H1 (cell line): ENCODE results near the gene CENPO. TPM values are rescaled to one million over a fixed set of nuclear protein-coding genes. Genes with fewer than 3 reads are reported as not detected.

Experiments
- CTCF ChIA-PET: fragments of 300-600 bp; sonication (Branson Sonifier 250); formaldehyde crosslinking; loops from one replicate; lab custom pipeline; 2021; ENCODE audit not compliant: partially characterized antibody; lab: Charles Lee
- POLR2A ChIA-PET: fragments of 300-600 bp; sonication (Branson Sonifier 250); formaldehyde crosslinking; loops from one replicate; lab custom pipeline; 2021; ENCODE audit warnings: inconsistent platforms; ENCODE audit not compliant: partially characterized antibody; lab: Charles Lee
- DNase-seq, 2 experiments: peaks; one replicate each; pipeline versions ENCODE4 v3.0.0 to v3.0.0-alpha.2; 2010 to 2022; ENCODE audit warnings: low spot score in 2 of 2, low read depth in 1 of 2, mixed read lengths in 1 of 2
- FAIRE-seq: peaks from 2 replicates; lab custom pipeline; 2011; peaks lifted over from hg19 to GRCh38; lab: Jason Lieb, UNC
- H2AFZ ChIP-seq: 2 replicates; pipeline ENCODE4 v1.8.1; 2012; ENCODE audit warnings: low read length, inconsistent platforms
- H2AK5ac ChIP-seq: 2 replicates; pipeline ENCODE4 v1.6.1; 2013; ENCODE audit warnings: low read depth, low read length
- H2BK120ac ChIP-seq: replicated peaks from 2 replicates; pipeline ENCODE3; 2013; ENCODE audit warnings: low read depth, low read length, inconsistent platforms
- H2BK12ac ChIP-seq: 2 replicates; pipeline ENCODE4 v1.6.1; 2013; ENCODE audit warnings: low read depth, low read length
- H2BK15ac ChIP-seq: 2 replicates; pipeline ENCODE4 v1.6.1; 2013; ENCODE audit warnings: low read length
- H2BK20ac ChIP-seq: 2 replicates; pipeline ENCODE4 v1.6.1; 2013; ENCODE audit warnings: low read length
- H2BK5ac ChIP-seq: 2 replicates; pipeline ENCODE4 v1.6.1; 2013; ENCODE audit warnings: low read depth, low read length
- H3K14ac ChIP-seq: 2 replicates; pipeline ENCODE4 v1.6.1; 2013; ENCODE audit warnings: inconsistent platforms; ENCODE audit not compliant: insufficient read length
- H3K18ac ChIP-seq: 2 replicates; pipeline ENCODE4 v1.6.1; 2013; ENCODE audit warnings: low read length; ENCODE audit errors: extremely low read depth
- H3K23ac ChIP-seq: 2 replicates; pipeline ENCODE4 v1.6.1; 2013; ENCODE audit warnings: inconsistent platforms; ENCODE audit not compliant: insufficient read length
- H3K23me2 ChIP-seq: 2 replicates; pipeline ENCODE4 v1.6.1; 2013; ENCODE audit warnings: low read depth, low read length
- H3K27ac ChIP-seq: 2 replicates; pipeline ENCODE4 v1.6.1; 2011; ENCODE audit warnings: low read depth, low read length, inconsistent platforms
- H3K27me3 ChIP-seq, 4 experiments: replicated peaks in 1 of 4; 1 replicate in 1 of 4; 2 replicates in 3 of 4; pipeline versions ENCODE4 v1.6.1 to v1.8.1; 2011 to 2013; ENCODE audit warnings: low read length in 3 of 4, mild to moderate bottlenecking in 3 of 4, inconsistent platforms in 2 of 4, mixed read lengths in 2 of 4, moderate library complexity in 1 of 4; ENCODE audit not compliant: control insufficient read depth in 3 of 4, insufficient read depth in 3 of 4; ENCODE audit errors: extremely low read depth in 1 of 4
- H3K36me3 ChIP-seq, 4 experiments: 2 replicates each; pipeline versions ENCODE4 v1.6.1 to v1.8.1; 2011 to 2013; ENCODE audit warnings: mild to moderate bottlenecking in 4 of 4, low read length in 3 of 4, moderate library complexity in 2 of 4, control low read depth in 1 of 4, inconsistent platforms in 1 of 4; ENCODE audit not compliant: insufficient read depth in 4 of 4, control insufficient read depth in 2 of 4
- H3K4ac ChIP-seq: replicated peaks from 2 replicates; pipeline ENCODE3; 2013; ENCODE audit warnings: low read length, low read depth, mixed read lengths, inconsistent platforms; ENCODE audit not compliant: insufficient read length
- H3K4me1 ChIP-seq, 4 experiments: replicated peaks in 1 of 4; 1 replicate in 1 of 4; 2 replicates in 3 of 4; pipeline versions ENCODE4 v1.6.1 to v1.8.1; 2011 to 2013; ENCODE audit warnings: low read length in 3 of 4, inconsistent platforms in 2 of 4, mixed read lengths in 1 of 4; ENCODE audit not compliant: insufficient read depth in 4 of 4, control insufficient read depth in 3 of 4
- H3K4me2 ChIP-seq, 2 experiments: 2 replicates each; pipeline versions ENCODE4 v1.6.1 to v1.8.1; 2011 to 2013; ENCODE audit warnings: low read depth in 2 of 2, low read length in 2 of 2, control low read depth in 1 of 2, inconsistent platforms in 1 of 2, mild to moderate bottlenecking in 1 of 2; ENCODE audit not compliant: insufficient read depth in 1 of 2
- H3K4me3 ChIP-seq, 4 experiments: fragments of 200-600, 300-600 bp in 1 of 4; sonication (generic), shearing (Covaris generic), sonication (Bioruptor Twin) in 1 of 4; 2 replicates each; pipeline versions ENCODE4 v1.5.1 to v1.8.1; 2011 to 2016; ENCODE audit warnings: low read length in 4 of 4, low read depth in 3 of 4, control low read depth in 2 of 4, inconsistent platforms in 2 of 4, mild to moderate bottlenecking in 2 of 4, mixed read lengths in 1 of 4, moderate library complexity in 1 of 4; ENCODE audit not compliant: insufficient read depth in 2 of 4; ENCODE audit errors: extremely low read depth in 1 of 4
- H3K56ac ChIP-seq: replicated peaks from 2 replicates; pipeline ENCODE3; 2013; ENCODE audit warnings: low read depth, mild to moderate bottlenecking, mixed read lengths, low read length, inconsistent platforms; ENCODE audit not compliant: insufficient read length
- H3K79me1 ChIP-seq: 2 replicates; pipeline ENCODE4 v1.6.1; 2013; ENCODE audit warnings: low read depth, low read length, control low read depth
- H3K79me2 ChIP-seq, 2 experiments: 2 replicates each; pipeline versions ENCODE4 v1.6.1 to v1.8.1; 2012 to 2013; ENCODE audit warnings: low read length in 2 of 2, mild to moderate bottlenecking in 2 of 2, inconsistent platforms in 1 of 2; ENCODE audit not compliant: insufficient read depth in 2 of 2, control insufficient read depth in 1 of 2
- H3K9ac ChIP-seq, 4 experiments: replicated peaks in 1 of 4; 1 replicate in 1 of 4; 2 replicates in 3 of 4; pipeline versions ENCODE4 v1.6.1 to v1.8.1; 2011 to 2013; ENCODE audit warnings: low read depth in 3 of 4, low read length in 3 of 4, control low read depth in 2 of 4, mild to moderate bottlenecking in 2 of 4, moderate library complexity in 2 of 4, inconsistent platforms in 1 of 4; ENCODE audit errors: extremely low read depth in 1 of 4
- H3K9me3 ChIP-seq, 2 experiments: 2 replicates each; pipeline versions ENCODE4 v1.6.1 to v1.8.1; 2012 to 2013; ENCODE audit warnings: mild to moderate bottlenecking in 2 of 2, moderate library complexity in 2 of 2, control low read depth in 1 of 2, inconsistent platforms in 1 of 2, low read depth in 1 of 2, low read length in 1 of 2, mixed read lengths in 1 of 2; ENCODE audit not compliant: insufficient read depth in 2 of 2
- H4K20me1 ChIP-seq, 2 experiments: replicated peaks in 1 of 2; 2 replicates each; pipeline versions ENCODE3 to v1.8.1; 2011 to 2013; ENCODE audit warnings: inconsistent platforms in 2 of 2, low read length in 2 of 2, mild to moderate bottlenecking in 1 of 2; ENCODE audit not compliant: insufficient read depth in 2 of 2, control insufficient read depth in 1 of 2
- H4K5ac ChIP-seq: 2 replicates; pipeline ENCODE4 v1.6.1; 2013; ENCODE audit warnings: low read length, low read depth, mixed read lengths, inconsistent platforms; ENCODE audit not compliant: insufficient read length
- H4K8ac ChIP-seq: 2 replicates; pipeline ENCODE4 v1.8.0; 2013; ENCODE audit warnings: mild to moderate bottlenecking, moderate library complexity, low read length, inconsistent platforms; ENCODE audit not compliant: insufficient read depth; ENCODE audit errors: extremely low read depth
- H4K91ac ChIP-seq: replicated peaks from 2 replicates; pipeline ENCODE3; 2013; ENCODE audit warnings: low read length, mixed read lengths, inconsistent platforms; ENCODE audit not compliant: insufficient read length
- SIN3A ChIP-seq, 2 experiments: IDR thresholded peaks in 1 of 2; conservative IDR thresholded peaks in 1 of 2; 2 replicates each; pipeline ENCODE4 v1.6.1; 2011 to 2012; ENCODE audit warnings: low read length in 2 of 2, improper control_type of control experiment in 1 of 2, low read depth in 1 of 2, mild to moderate bottlenecking in 1 of 2
- WGBS, 2 experiments: shearing (Covaris generic) in 1 of 2; methylation state at CpG; one replicate each; pipeline versions ENCODE4 v1.1.6 to v1.1.7; 2013 to 2015; ENCODE audit warnings: low lambda C conversion rate in 2 of 2, mixed read lengths in 2 of 2, inconsistent platforms in 1 of 2, low coverage in 1 of 2, missing lambda C conversion rate in 1 of 2; ENCODE audit not compliant: insufficient replicate concordance in 2 of 2, insufficient coverage in 1 of 2, insufficient read length in 1 of 2; ENCODE audit errors: extremely low coverage in 1 of 2, missing lambda C conversion rate in 1 of 2; 5-methylcytosine and 5-hydroxymethylcytosine counted together
- polyA plus RNA-seq, 7 experiments: library from polyadenylated mRNA; depleted of rRNA in 3 of 7; stranded (reverse) in 5 of 7; unstranded in 2 of 7; fragments of >200 nt in 5 of 7; fragments of 200-250 nt in 2 of 7; gene quantifications; 1 replicate in 5 of 7; 2 replicates in 1 of 7; 4 replicates in 1 of 7; pipeline versions ENCODE4 v1.2.1 to v1.2.3, GENCODE V29; 2011 to 2013; ENCODE audit warnings: missing spikeins in 2 of 7, mixed read lengths in 2 of 7
- total RNA-seq: library from RNA; stranded (reverse); fragmentation: NEBNext Ultra II Directional; extraction: Animal tissue kit (Norgen Biotek cat#: 25700); gene quantifications from 2 replicates; pipeline ENCODE4 v1.2.1, GENCODE V29; 2021

CENPO gene
- total and polyA plus RNA-seq, 2 of the 8 experiments (the other 6 are each of a cell fraction or from before 2014, with no cell fraction given), result 34.4 to 46.3 TPM

DNA sequence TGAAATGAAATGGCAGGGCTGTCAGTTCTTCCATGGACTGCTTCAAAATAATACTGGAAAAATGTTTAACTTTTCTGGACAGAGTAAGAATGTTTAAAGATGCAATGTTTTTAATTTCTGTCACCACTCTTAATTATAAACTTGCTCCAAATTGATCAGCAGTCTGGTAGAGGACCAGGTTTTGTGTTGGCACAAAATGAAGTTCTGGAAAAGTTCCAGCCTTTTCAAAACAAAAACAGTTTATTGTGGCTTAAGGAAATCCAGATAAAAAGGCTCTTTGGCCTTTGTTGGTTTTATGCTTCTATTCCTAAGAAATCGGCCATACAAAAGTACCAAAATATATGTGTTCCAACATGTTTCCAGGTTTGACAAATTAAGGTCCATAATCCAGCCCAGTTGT lies 48.9 kb upstream of the CENPO start:
- H3K4me3 ChIP-seq, result no peak overlapping the region
- H3K36me3 ChIP-seq, result peaks cover 0 to 5% (median 2%) of the 10 kb centered on the region in 4 experiments; a peak in 3 of 8 replicates
- no peaks in the 10 kb centered on the region for H3K23me2 ChIP-seq
- no peak overlapping the region for H2AFZ ChIP-seq
- no peak overlapping the region for H3K9ac ChIP-seq
- TF ChIP-seq SIN3A (conservative IDR thresholded peaks at IDR 0.05 in 1 of 2, IDR thresholded peaks at IDR 0.05 in 1 of 2; ENCODE audit: low read depth in 1 of 2, low read length in 2 of 2), result no peak
- WGBS, 2 experiments, result 86% methylated on average over 1 of the region's 1 CpG; no CpG with 5 or more reads in 1 of the 2 experiments
- no peak overlapping the region for H3K18ac ChIP-seq
- POLR2A ChIA-PET, result no interaction called here
- no peak overlapping the region for H3K56ac ChIP-seq
- H3K4me2 ChIP-seq, result no peak overlapping the region
- H4K8ac ChIP-seq, result no peak overlapping the region
- no peak overlapping the region for H2BK12ac ChIP-seq
- H3K4ac ChIP-seq, result no peak overlapping the region
- H4K20me1 ChIP-seq, result no peaks in the 10 kb centered on the region
- no peak overlapping the region for H2BK15ac ChIP-seq
- H3K79me2 ChIP-seq, result no peaks in the 10 kb centered on the region
- H3K23ac ChIP-seq, result no peak overlapping the region
- FAIRE-seq (no peak), DNase-seq (no peak)
- no peaks in the 10 kb centered on the region for H3K79me1 ChIP-seq
- no peak overlapping the region for H3K27ac ChIP-seq
- H4K91ac ChIP-seq, result no peak overlapping the region
- H3K4me1 ChIP-seq, result no peaks in the 10 kb centered on the region
- no peak overlapping the region for H2AK5ac ChIP-seq
- no peak overlapping the region for H4K5ac ChIP-seq
- no peak overlapping the region for H2BK5ac ChIP-seq
- H3K14ac ChIP-seq, result no peak overlapping the region
- H3K27me3 ChIP-seq, result no peaks in the 10 kb centered on the region
- H2BK20ac ChIP-seq, result no peak overlapping the region
- no peaks in the 10 kb centered on the region for H3K9me3 ChIP-seq
- H2BK120ac ChIP-seq, result no peak overlapping the region
- CTCF ChIA-PET, result no interaction called here
